Middle frontal gyrus (tissue), 1 donor: ENCODE results near the gene TTYH2.

Experiments
- DNase-seq: peaks from one replicate; pipeline ENCODE4 v3.0.0-alpha.2; 2015; ENCODE audit warnings: low spot score; ENCODE audit errors: extremely low spot score

TTYH2 gene

DNA sequence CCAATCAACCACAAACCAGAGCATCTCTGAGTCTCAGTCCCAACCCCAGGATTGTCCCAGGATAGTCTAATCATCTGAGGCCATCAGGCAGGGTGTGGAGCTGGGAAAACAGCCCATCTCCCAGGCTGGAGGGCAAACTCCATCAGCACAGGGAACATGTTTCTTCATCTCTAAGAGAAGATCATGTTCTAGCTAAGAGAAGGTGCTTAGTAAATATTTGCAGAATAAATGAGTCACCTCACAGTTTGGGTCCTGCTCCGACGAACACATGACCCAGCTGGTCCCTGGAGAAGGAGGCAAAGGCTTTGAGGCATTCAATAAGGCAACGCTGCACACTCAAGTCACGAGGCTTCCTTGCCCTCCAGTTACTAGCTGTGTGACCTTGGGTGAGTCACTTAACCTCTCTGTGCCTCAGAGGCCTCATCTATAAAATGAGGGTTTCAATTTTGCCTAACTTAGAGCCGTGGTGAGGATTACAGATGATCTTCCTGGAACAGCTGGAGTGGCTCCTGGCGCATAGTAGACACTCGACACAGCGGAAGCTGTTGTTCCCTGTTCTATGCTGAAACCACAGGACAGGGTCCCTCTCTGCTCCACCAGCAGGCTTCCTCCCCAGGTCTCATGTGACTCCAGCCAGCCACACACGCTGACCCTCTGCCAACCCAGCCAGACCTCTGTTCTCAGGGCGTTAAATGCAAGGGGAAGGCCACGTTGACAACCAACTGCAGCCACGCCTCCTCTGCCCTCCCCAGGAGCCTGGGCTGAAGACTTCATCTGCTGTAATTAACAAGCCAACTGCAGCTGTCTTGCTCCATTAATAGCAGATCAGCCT, 20.2 kb upstream of the TTYH2 start:
- DNase-seq, result no peak

DNA sequence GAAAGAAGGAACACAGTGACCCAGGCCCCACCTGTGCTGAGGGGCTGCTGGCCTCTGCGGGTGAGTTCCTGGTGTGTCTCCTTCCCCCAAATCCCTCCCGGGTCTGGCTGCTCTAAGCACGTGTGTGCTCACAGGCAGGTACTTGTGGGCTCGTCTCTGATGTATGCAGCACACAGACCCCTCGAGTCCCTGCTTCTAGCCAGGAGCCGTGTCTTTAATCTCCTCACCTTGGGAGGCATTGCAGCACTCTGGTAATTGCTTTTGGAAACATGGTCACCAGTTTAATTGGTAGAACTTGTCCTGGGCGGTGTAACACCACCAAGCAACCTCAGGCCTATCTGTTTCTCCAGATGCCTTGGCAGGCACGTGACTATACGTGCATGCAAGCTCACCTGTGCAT, 18.7 kb upstream of the TTYH2 start:
- DNase-seq, result no peak

DNA sequence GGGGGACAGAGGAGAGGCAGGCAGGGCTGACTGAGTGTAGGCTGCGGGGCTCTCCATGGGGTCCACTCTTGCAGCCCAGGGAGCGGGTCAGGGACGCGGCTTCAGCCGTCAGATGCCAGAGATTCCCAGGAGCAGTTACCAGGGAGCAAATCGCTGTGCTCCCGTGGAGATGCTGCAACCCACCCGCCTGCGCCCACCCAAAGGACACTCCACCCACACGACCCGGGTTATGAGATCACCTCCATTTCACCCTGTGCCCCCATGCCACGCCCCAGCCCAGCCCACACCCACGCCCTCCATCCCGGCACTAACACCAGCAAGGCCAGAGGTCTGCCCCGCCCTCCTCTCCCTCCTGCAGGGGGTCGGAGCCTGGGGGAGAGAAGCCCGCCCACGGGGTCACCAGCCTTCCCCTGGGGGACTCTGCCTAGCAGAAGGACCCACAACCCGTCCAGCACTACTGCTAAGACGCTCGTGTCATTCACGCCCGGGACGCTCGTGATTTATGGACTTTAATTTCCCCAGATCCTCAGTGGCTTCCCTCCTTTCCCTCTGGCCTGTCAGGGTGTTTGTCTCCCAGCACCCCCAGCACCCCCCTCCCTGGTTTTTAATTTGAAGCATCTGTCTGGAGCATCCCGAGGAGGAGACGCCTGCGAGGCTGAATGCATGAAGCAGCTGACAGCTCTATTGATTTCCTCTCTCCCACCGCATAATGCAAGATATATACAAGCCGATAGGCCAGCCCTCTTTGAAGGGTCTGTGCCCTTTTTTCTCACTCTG, 16.6 kb upstream of the TTYH2 start:
- no peak for DNase-seq

DNA sequence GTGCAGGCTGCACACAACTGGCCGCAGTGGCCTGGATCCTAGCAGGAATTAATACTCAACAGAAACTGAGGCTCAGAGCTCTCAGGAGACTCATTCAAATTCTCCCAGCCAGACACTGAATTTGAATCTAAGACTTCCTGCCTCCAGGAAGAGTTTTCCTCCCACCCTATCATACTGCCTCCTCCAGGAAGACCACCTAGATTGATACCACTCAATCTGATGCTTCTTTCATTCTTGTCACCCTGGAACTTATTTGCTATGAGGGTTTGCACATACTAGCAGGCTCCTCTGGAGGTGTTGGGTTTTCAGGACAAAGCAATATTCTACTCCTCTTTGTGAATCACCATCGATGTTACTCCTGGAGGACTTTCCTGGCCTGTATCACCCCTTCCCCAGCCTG, 15.6 kb upstream of the TTYH2 start:
- DNase-seq, result no peak

DNA sequence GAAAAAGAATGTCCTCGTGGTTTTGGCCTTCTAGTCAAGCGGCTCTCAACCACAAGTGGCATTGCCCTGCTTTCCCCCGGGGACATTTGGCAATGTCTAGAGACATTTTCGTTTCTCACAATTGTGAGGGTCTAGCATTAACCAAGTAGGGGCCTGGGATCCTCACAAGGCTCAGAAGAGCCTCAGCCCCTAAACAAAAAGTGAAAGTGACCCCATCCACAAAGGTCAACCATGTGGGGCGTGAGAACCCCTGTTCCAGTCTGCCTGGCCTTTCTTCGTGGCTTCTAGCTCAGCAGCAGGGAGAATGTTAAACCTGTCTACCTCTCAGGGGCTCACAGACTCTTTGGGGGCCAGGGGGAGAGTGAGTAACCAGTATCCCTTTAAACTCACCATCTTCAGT, 14.7 kb upstream of the TTYH2 start:
- no peak for DNase-seq

GRCh38 chr17:74199306-74200092, 13.9 kb upstream of the TTYH2 start:
- peak; percentile 38 for DNase-seq

DNA sequence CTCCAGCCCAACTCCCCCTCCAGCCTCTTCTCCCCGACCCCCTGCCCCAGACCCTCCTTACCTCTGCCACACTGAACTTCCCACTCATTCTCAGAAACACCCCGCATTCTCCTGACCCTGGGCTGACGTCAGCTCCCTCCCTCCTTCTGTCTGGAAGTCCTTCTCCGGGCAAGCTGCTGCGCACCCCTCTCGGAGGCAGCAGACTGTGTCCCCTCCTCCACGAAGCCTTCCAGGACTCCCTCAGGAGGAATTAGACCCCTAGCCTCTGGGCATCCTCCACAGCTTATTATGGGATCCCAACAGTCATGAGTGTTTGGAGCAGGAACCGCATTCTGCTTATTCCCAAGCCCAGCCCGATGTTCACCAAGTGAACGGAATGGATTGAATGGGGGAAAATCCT, 13.3 kb upstream of the TTYH2 start:
- DNase-seq, result no peak

DNA sequence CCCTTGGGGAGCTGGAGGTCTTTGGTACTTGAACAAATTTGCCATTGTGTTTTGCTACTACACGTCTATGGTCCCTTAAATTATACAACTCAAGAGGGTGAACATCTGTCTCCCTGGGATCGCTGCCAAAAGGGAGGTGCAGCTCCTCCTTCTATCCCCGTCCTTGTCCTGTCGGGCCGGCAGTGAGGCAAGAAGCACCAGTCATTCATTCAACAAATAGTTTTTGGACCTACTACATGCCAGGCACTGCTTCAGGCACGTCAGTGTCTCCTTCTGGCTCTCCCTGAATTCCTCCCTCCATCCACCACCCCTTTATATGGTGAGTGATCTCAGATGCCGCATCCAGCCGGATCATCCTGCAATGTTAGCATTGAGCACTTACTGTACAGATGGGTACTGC, 12.1 kb upstream of the TTYH2 start:
- DNase-seq, result no peak

DNA sequence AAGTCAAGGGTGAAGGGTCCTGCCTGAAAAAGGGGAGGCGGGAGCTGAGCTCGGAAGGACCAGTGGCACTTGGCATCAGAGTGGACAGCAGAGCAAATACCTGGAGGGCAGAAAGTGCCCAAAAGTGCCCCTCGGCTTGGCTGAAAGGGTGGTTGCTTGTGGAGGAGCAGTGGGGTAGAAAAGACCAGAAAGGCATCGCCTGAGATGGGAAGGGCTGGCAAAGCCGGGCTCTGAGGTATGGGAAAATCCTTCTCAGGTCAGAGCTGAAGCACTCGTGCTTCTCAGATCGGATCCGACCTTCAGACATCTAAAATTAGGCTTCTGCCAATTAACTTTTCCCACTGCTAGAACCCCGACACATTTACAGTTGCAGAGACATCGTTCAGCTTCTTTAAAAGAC, 11.4 kb upstream of the TTYH2 start:
- DNase-seq, result no peak

DNA sequence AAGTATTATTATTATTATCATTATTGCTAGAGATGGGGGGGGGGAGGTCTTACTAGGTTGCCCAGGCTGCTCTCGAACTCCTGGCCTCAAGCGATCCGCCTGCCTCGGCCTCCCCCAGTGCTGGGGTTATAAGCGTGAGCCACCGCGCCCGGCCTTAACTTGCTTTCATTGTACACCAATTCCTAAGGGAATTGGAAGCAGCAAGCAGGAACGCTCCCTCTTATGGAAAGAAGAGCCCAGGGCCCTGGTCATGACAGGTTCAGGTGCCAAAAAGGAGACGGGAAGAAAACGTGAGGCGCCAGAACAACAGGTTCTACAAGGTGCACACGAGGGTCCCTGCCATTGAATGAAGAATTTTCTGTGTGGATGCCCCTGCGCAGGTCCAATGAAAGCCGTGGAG, 10.4 kb upstream of the TTYH2 start:
- DNase-seq, result no peak

DNA sequence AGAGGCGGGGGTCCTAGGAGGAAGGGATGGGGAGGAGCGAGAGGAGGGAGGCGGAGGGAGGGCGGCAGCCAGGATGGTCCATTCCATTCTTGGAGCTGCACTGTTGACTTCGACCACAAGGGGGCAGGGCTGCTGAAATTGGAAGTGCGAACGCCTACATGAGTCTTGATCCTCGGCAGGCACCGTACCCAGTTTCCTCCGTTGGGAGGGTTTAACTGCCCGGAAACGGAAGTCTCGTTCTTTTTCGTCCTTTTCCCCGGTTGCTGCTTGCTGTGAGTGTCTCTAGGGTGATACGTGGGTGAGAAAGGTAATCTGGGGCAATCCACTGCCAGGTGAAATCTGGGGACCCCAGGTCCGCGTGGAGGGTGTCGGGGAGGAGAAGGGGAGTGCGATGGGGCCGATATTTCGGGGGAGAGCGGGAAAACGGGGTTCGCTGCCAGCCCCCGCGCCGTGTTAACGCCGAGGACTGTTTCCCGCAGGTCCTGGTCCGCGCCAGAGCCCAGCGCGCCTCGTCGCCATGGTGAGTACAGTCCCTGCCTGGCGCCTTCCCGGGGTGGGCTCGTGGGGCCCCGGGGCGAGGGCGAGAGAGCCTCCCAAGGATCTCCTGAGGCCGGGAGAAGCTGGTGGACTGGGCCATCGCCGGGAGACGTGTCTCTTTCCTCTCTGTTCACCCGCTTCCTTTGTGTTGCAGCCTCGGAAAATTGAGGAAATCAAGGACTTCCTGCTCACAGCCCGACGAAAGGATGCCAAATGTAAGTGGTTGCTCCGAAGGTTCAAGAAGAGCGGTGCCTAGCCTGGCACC, 9.7 kb upstream of the TTYH2 start, which contains the start of gene RPL38:
TSS of gene RPL38 (plus strand) at position 240 of the 802 bp plus-strand sequence. CDS start at position 518, 278 bp downstream.
- peak; percentile 96 for DNase-seq

DNA sequence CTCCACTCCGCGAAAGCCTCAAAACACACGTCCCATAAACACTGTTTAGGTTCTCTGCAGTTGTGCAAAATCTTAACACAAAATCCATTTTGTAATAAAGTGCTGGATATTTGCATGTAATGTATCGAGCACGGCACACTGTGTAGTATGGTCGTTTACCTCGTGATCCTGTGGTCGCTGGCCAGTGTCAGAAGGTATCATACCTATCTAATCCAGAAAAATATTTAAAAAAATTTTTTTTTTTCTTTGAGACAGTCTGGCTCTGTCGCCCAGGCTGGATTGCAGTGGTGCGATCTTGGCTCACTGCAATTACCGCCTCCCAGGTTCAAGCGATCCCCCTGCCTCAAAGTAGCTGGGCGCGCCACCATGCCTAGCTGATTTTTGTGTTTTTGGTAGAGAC, 8.9 kb upstream of the TTYH2 start:
- DNase-seq, result no peak

DNA sequence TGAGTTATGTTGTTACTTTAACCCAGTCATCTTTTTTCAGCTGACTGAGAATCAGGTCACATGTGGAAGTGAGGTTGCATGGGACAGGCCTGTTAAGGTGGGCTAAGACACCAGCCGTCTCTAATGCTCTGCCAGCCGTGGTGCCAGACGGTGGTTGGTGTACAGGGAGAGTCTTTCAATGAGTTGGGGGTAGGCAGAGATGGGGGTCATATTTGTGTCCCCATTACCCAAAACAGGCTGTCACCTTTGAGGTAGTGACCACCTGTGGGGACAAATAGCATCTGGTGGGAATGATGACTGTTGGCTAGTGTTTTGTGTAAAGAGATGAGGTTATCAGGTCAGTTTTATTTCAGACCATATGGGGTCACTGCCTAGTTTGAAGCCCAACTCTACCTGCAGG, 8.1 kb upstream of the TTYH2 start:
- no peak for DNase-seq

DNA sequence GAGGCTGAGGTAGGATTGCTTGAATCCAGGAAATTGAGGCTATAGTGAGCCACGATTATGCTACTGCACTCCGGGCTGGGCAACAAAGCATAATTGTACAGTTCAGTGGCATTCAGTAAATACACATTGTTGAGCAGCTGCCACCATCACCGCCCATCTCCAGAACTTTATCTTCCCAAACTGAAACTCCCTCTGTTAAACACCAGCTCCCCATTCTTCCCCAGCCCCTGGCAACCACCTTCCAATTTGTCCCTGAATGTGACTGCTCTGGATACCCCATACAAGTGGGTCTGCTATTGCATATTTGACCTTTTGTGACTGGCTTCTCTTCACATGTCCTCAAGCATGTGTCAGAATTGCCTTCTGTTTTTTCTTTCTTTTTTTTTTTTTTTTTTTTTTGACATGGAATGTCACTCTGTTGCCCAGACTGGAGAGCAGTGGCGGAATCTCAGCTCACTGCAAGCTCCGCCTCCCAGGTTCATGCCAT, 7.0 kb upstream of the TTYH2 start:
- DNase-seq, result no peak

DNA sequence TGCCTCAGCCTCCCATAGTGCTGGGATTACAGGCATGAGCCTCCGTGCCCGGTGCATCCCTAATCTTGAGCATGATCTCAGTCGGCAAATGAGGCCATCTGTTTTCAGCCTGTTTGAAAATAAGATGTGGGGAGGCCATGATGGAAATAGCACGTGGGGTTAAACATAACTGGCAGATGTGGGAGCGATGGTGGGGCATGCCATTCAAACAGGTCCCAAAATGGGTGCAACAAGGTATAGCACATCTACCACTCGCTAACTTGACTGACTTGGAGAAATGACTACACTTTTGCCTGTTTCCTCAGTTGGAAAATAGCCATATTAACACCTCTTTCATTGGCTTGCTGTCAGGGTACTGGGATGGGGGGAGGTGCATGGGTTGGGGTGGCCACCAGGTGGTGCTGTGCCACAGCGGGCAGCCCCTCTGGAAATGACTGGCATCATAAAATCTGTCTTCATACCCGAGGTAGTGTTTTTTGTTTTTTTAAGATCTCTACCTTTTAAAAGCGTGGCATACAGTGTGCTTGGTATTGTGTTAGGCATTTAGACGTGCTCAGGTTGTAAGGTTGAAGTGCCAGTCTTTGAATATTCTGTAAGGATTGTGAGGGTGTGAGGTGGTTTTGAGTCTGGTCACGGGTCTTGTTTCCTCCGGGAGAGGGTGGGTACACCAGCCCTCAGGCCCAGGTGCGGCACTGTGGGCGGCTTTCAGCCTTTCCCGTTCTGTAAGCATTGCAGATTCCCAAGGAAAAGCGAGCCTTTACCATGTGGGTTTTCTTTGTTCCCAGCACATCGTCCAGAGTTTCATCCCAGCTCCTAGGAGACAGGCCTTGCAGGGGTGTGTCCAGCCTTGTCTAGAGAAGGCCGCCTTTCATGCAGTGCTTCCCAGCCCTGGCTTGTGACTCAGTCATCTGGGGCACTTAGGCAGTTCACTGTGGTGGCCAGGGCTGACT, 2.9 kb upstream of the TTYH2 start:
- DNase-seq, result peak; percentile 33

GRCh38 chr17:74211141-74211911, 2.0 kb upstream of the TTYH2 start:
- no peak for DNase-seq

- DNase-seq, result no peak
Observed at GRCh38 chr17:74211912-74212208, 1.5 kb upstream of the TTYH2 start.

- no peak for DNase-seq
Observed at GRCh38 chr17:74212209-74212912, 1.0 kb upstream of the TTYH2 start.
